IMR-90 (cell line): ENCODE results near the gene DOCK2. TPM values are rescaled to one million over a fixed set of nuclear protein-coding genes. Genes with fewer than 3 reads are reported as not detected.

Experiments
- ATAC-seq: fragments of 200-7000 bp; cut with Tn5 transposase; 2 replicates; pipeline ENCODE4 v1.9.1; 2020; ENCODE audit warnings: low read depth, mild to moderate bottlenecking, moderate library complexity
- BruUV-seq: library from RNA; stranded (reverse); fragments of 400-500 nt; replicated peaks from 2 replicates; lab custom pipeline; 2021; lab: Mats Ljungman, UMichigan
- CTCF ChIA-PET: fragments of 300-600 bp; formaldehyde crosslinking; extraction: SDS; loops from one replicate; lab custom pipeline; 2021; ENCODE audit warnings: antibody characterized with exemption; lab: Yijun Ruan, JAX
- POLR2A ChIA-PET: fragments of 300-600 bp; sonication (Branson Sonifier 250); formaldehyde crosslinking; loops from one replicate; lab custom pipeline; 2022; ENCODE audit warnings: antibody characterized with exemption; ENCODE audit not compliant: unreplicated experiment; lab: Charles Lee
- DNase-seq: peaks from one replicate; pipeline ENCODE4 v3.0.0; 2013
- H2AFZ ChIP-seq: replicated peaks from 2 replicates; pipeline ENCODE3; 2013; ENCODE audit warnings: low read length, mild to moderate bottlenecking; ENCODE audit not compliant: poor library complexity
- H2AK5ac ChIP-seq: 2 replicates; pipeline ENCODE4 v1.6.1; 2013; ENCODE audit warnings: low read depth, low read length, inconsistent platforms
- H2AK9ac ChIP-seq: replicated peaks from 2 replicates; pipeline ENCODE3; 2013; ENCODE audit warnings: mild to moderate bottlenecking, low read depth, low read length, moderate library complexity; ENCODE audit not compliant: poor library complexity
- H2BK120ac ChIP-seq: 2 replicates; pipeline ENCODE4 v1.6.1; 2013; ENCODE audit warnings: low read depth, low read length, inconsistent platforms
- H2BK15ac ChIP-seq: 3 replicates; pipeline ENCODE4 v1.6.1; 2013; ENCODE audit warnings: low read depth, low read length, inconsistent platforms
- H2BK20ac ChIP-seq: 2 replicates; pipeline ENCODE4 v1.6.1; 2013; ENCODE audit warnings: low read depth, mild to moderate bottlenecking, inconsistent platforms, low read length, moderate library complexity
- H2BK5ac ChIP-seq: 2 replicates; pipeline ENCODE4 v1.6.1; 2013; ENCODE audit warnings: mild to moderate bottlenecking, low read depth, low read length, inconsistent platforms; ENCODE audit not compliant: poor library complexity, severe bottlenecking
- H3K14ac ChIP-seq: replicated peaks from 2 replicates; pipeline ENCODE4 v1.6.1; 2013; ENCODE audit warnings: low read depth, low read length, inconsistent platforms
- H3K18ac ChIP-seq: 2 replicates; pipeline ENCODE4 v1.6.1; 2013; ENCODE audit warnings: low read depth, low read length, control low read depth
- H3K23ac ChIP-seq: 2 replicates; pipeline ENCODE4 v1.6.1; 2013; ENCODE audit warnings: low read depth, low read length, inconsistent platforms
- H3K27ac ChIP-seq: 2 replicates; pipeline ENCODE4 v1.5.1; 2013; ENCODE audit warnings: mild to moderate bottlenecking, control low read depth, low read length; ENCODE audit not compliant: insufficient read depth
- H3K27me3 ChIP-seq: 2 replicates; pipeline ENCODE4 v1.6.1; 2013; ENCODE audit warnings: low read length; ENCODE audit not compliant: control insufficient read depth, insufficient read depth
- H3K36me3 ChIP-seq: 2 replicates; pipeline ENCODE4 v1.6.1; 2013; ENCODE audit warnings: low read length, mixed read lengths; ENCODE audit not compliant: control insufficient read depth, insufficient read depth
- H3K4ac ChIP-seq: 2 replicates; pipeline ENCODE4 v1.6.1; 2013; ENCODE audit warnings: low read depth, low read length, inconsistent platforms
- H3K4me1 ChIP-seq: 2 replicates; pipeline ENCODE4 v1.6.1; 2013; ENCODE audit warnings: low read length, mixed read lengths; ENCODE audit not compliant: control insufficient read depth, insufficient read depth
- H3K4me2 ChIP-seq: 2 replicates; pipeline ENCODE4 v1.6.1; 2013; ENCODE audit warnings: low read depth, mild to moderate bottlenecking, control low read depth, low read length, moderate library complexity
- H3K4me3 ChIP-seq: 2 replicates; pipeline ENCODE4 v1.5.1; 2013; ENCODE audit warnings: low read depth, mild to moderate bottlenecking, control low read depth, low read length, moderate library complexity; ENCODE audit not compliant: insufficient read depth
- H3K56ac ChIP-seq: 2 replicates; pipeline ENCODE4 v1.6.1; 2013; ENCODE audit warnings: low read length, inconsistent platforms; ENCODE audit not compliant: insufficient read depth; ENCODE audit errors: extremely low read depth
- H3K79me1 ChIP-seq, 2 experiments: 2 replicates each; pipeline ENCODE4 v1.6.1; 2013; ENCODE audit warnings: low read length in 2 of 2, inconsistent platforms in 1 of 2, low read depth in 1 of 2
- H3K9ac ChIP-seq: 2 replicates; pipeline ENCODE4 v1.6.1; 2013; ENCODE audit warnings: low read depth, low read length, control low read depth
- H3K9me1 ChIP-seq: 2 replicates; pipeline ENCODE4 v1.6.1; 2013; ENCODE audit warnings: low read length, inconsistent platforms; ENCODE audit not compliant: insufficient read depth
- H3K9me3 ChIP-seq: 2 replicates; pipeline ENCODE4 v1.6.1; 2013; ENCODE audit warnings: low read length; ENCODE audit not compliant: control insufficient read depth, insufficient read depth
- H4K20me1 ChIP-seq: 2 replicates; pipeline ENCODE4 v1.6.1; 2013; ENCODE audit warnings: low read length, inconsistent platforms; ENCODE audit not compliant: insufficient read depth
- H4K5ac ChIP-seq: 2 replicates; pipeline ENCODE4 v1.6.1; 2013; ENCODE audit warnings: mild to moderate bottlenecking, low read depth, low read length, control low read depth
- H4K8ac ChIP-seq, 2 experiments: 2 replicates each; pipeline ENCODE4 v1.6.1; 2013; ENCODE audit warnings: low read depth in 2 of 2, low read length in 2 of 2, control low read depth in 1 of 2, inconsistent platforms in 1 of 2
- H4K91ac ChIP-seq: 2 replicates; pipeline ENCODE4 v1.6.1; 2013; ENCODE audit warnings: low read depth, low read length, inconsistent platforms; ENCODE audit not compliant: insufficient read depth
- BHLHE40 ChIP-seq: fragments of 150-350 bp; IDR thresholded peaks from 2 replicates; pipeline ENCODE4 v1.6.1; 2016; ENCODE audit warnings: mild to moderate bottlenecking, low read depth, low read length
- CEBPB ChIP-seq: IDR thresholded peaks from 2 replicates; pipeline ENCODE4 v1.6.1; 2012; ENCODE audit warnings: low read depth, low read length, improper control_type of control experiment
- CHD1 ChIP-seq: IDR thresholded peaks from 2 replicates; pipeline ENCODE4 v1.6.1; 2012; ENCODE audit warnings: low read depth, low read length, improper control_type of control experiment
- ELK1 ChIP-seq: fragments of 150-350 bp; IDR thresholded peaks from 2 replicates; pipeline ENCODE4 v1.6.1; 2016; ENCODE audit warnings: low read depth, mild to moderate bottlenecking, low read length, moderate library complexity, borderline replicate concordance
- FOS ChIP-seq: fragments of 150-350 bp; IDR thresholded peaks from 2 replicates; pipeline ENCODE4 v1.6.1; 2016; ENCODE audit warnings: low read depth, low read length
- MAFK ChIP-seq: IDR thresholded peaks from 2 replicates; pipeline ENCODE4 v1.6.1; 2012; ENCODE audit warnings: low read depth, low read length, improper control_type of control experiment
- MAZ ChIP-seq: IDR thresholded peaks from 2 replicates; pipeline ENCODE4 v1.6.1; 2012; ENCODE audit warnings: low read depth, mild to moderate bottlenecking, low read length, improper control_type of control experiment, moderate library complexity, borderline replicate concordance
- MXI1 ChIP-seq: IDR thresholded peaks from 2 replicates; pipeline ENCODE4 v1.6.1; 2012; ENCODE audit warnings: low read depth, mild to moderate bottlenecking, low read length, moderate library complexity, borderline replicate concordance
- NFE2L2 ChIP-seq: fragments of 150-350 bp; IDR thresholded peaks from 2 replicates; pipeline ENCODE4 v1.6.1; 2016; ENCODE audit warnings: low read depth, mild to moderate bottlenecking, low read length
- POLR2A ChIP-seq: IDR thresholded peaks from 2 replicates; pipeline ENCODE4 v1.6.1; 2012; ENCODE audit warnings: mild to moderate bottlenecking, low read depth, low read length
- RAD21 ChIP-seq: IDR thresholded peaks from 2 replicates; pipeline ENCODE4 v1.6.1; 2012; ENCODE audit warnings: low read length, improper control_type of control experiment
- RCOR1 ChIP-seq: IDR thresholded peaks from 2 replicates; pipeline ENCODE4 v1.6.1; 2012; ENCODE audit warnings: mild to moderate bottlenecking, low read length, improper control_type of control experiment; ENCODE audit not compliant: insufficient replicate concordance
- RFX5 ChIP-seq: IDR thresholded peaks from 2 replicates; pipeline ENCODE4 v1.8.0; 2012; ENCODE audit warnings: low read depth, mild to moderate bottlenecking, low read length, moderate library complexity
- SMC3 ChIP-seq: fragments of 150-350 bp; IDR thresholded peaks from 2 replicates; pipeline ENCODE4 v1.6.1; 2016; ENCODE audit warnings: low read depth, mild to moderate bottlenecking, antibody characterized with exemption, low read length, moderate library complexity
- WGBS, 2 experiments: methylation state at CpG; one replicate each; pipeline versions ENCODE4 v1.1.5 to v1.1.7; 2013; ENCODE audit warnings: missing lambda C conversion rate in 2 of 2; ENCODE audit not compliant: insufficient read length in 1 of 2; ENCODE audit errors: extremely low coverage in 2 of 2; 5-methylcytosine and 5-hydroxymethylcytosine counted together
- dilution Hi-C: fragments of 300-500 bp; cut with HindIII; formaldehyde crosslinking; loops from one replicate; pipeline ENCODE4 v1.14.3; 2018; ENCODE audit warnings: low sequenced_read_pairs; ENCODE audit not compliant: unreplicated experiment
- in situ Hi-C: fragments of 300-500 bp; cut with MboI; formaldehyde crosslinking; loops from 3 replicates; pipeline ENCODE4 v1.14.3; 2019; ENCODE audit warnings: low sequenced_read_pairs, inconsistent platforms, mixed read lengths
- intact Hi-C: fragments of 100-400 bp; cut with micrococcal nuclease; formaldehyde crosslinking; loops from 2 replicates; pipeline ENCODE4 v1.10.0; 2022
- polyA plus RNA-seq, 3 experiments: library from polyadenylated mRNA; depleted of rRNA; stranded (reverse); fragments of >200 nt; gene quantifications; 2 replicates each; pipeline ENCODE4 v1.2.3, GENCODE V29; 2012; ENCODE audit warnings: low replicate concordance in 1 of 3
- total RNA-seq: library from RNA; depleted of rRNA; stranded (reverse); fragments of >200 nt; gene quantifications from 2 replicates; pipeline ENCODE4 v1.2.3, GENCODE V29; 2012
- TF ChIP-seq, protein P1 (sequence below): conservative IDR thresholded peaks from 2 replicates; pipeline ENCODE4 v1.5.1; 2012; ENCODE audit warnings: mild to moderate bottlenecking, low read depth, low read length, improper control_type of control experiment
- TF ChIP-seq, protein P2 (sequence below): fragments of 150-350 bp; IDR thresholded peaks from 2 replicates; pipeline ENCODE4 v1.6.1; 2017; ENCODE audit warnings: mild to moderate bottlenecking, antibody characterized with exemption, low read length, low read depth

The DOCK2 gene
- total and polyA plus RNA-seq, 2 of the 4 experiments (the other 2 are of a cell fraction) = 0.72 to 3.0 TPM

DNA sequence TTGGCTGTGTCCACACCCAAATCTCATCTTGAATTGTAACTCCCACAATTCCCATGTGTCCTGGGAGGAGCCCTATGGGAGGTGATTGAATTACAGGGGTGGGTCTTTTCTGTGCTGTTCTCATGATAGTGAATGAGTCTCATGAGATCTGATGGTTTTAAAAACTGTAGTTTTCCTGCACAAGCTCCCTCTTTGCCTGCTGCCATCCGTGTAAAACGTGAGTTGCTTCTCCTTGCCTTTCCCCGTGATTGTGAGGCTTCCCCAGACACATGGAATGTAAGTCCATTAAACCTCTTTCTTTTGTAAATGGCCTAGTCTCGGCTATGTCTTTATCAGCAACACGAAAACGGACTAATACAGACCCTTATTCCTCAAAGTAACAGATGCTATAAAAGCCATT lies 94.1 kb downstream of the DOCK2 start:
- Histone ChIP-seq H3K18ac (no peak overlapping the region), H3K14ac (no peak overlapping the region), H3K79me1 (no peaks in the 10 kb centered on the region), H2AFZ (no peak overlapping the region), H3K4ac (no peak overlapping the region), H3K56ac (no peak overlapping the region), H2BK20ac (no peak overlapping the region), H3K4me1 (no peaks in the 10 kb centered on the region), H4K5ac (no peak overlapping the region), H2BK15ac (no peak overlapping the region), H2AK9ac (no peak overlapping the region), H3K36me3 (no peaks in the 10 kb centered on the region), H2BK120ac (no peak overlapping the region), H3K27ac (no peak overlapping the region), H2BK5ac (no peak overlapping the region), H4K20me1 (no peaks in the 10 kb centered on the region), H3K4me2 (no peak overlapping the region), H3K9me3 (no peaks in the 10 kb centered on the region), H2AK5ac (no peak overlapping the region), H3K9me1 (no peaks in the 10 kb centered on the region; the same call in 1 of the 2 replicates), H4K91ac (no peak overlapping the region), H3K9ac (no peak overlapping the region), H3K23ac (no peak overlapping the region), H3K4me3 (no peak overlapping the region), H3K27me3 (no peaks in the 10 kb centered on the region), H4K8ac (no peak overlapping the region)
- ATAC-seq (no peak), DNase-seq (no peak)
- WGBS, 2 experiments = 100% methylated on average over 1 of the region's 6 CpGs; no CpG with 5 or more reads in 1 of the 2 experiments
- no peak for TF ChIP-seq MAZ
- no peak for TF ChIP-seq BHLHE40
- no peak for TF ChIP-seq CEBPB
- TF ChIP-seq, protein P1, sequence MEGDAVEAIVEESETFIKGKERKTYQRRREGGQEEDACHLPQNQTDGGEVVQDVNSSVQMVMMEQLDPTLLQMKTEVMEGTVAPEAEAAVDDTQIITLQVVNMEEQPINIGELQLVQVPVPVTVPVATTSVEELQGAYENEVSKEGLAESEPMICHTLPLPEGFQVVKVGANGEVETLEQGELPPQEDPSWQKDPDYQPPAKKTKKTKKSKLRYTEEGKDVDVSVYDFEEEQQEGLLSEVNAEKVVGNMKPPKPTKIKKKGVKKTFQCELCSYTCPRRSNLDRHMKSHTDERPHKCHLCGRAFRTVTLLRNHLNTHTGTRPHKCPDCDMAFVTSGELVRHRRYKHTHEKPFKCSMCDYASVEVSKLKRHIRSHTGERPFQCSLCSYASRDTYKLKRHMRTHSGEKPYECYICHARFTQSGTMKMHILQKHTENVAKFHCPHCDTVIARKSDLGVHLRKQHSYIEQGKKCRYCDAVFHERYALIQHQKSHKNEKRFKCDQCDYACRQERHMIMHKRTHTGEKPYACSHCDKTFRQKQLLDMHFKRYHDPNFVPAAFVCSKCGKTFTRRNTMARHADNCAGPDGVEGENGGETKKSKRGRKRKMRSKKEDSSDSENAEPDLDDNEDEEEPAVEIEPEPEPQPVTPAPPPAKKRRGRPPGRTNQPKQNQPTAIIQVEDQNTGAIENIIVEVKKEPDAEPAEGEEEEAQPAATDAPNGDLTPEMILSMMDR = no peak
- no peak for TF ChIP-seq POLR2A
- TF ChIP-seq FOS = no peak
- TF ChIP-seq RFX5 = no peak
- no peak for TF ChIP-seq RAD21
- TF ChIP-seq SMC3 = no peak
- TF ChIP-seq, protein P2, sequence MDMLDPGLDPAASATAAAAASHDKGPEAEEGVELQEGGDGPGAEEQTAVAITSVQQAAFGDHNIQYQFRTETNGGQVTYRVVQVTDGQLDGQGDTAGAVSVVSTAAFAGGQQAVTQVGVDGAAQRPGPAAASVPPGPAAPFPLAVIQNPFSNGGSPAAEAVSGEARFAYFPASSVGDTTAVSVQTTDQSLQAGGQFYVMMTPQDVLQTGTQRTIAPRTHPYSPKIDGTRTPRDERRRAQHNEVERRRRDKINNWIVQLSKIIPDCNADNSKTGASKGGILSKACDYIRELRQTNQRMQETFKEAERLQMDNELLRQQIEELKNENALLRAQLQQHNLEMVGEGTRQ = no peak
- no peak for TF ChIP-seq NFE2L2
- no peak for TF ChIP-seq ELK1
- TF ChIP-seq MAFK = no peak
- no peak for TF ChIP-seq CHD1
- no peak for TF ChIP-seq MXI1
- TF ChIP-seq RCOR1 = no peak
- no TSS peak for BruUV-seq
- intact Hi-C loops = no loop called here
- in situ Hi-C loops = no loop called here
- dilution Hi-C loops = no loop called here
- CTCF ChIA-PET = no interaction called here
- POLR2A ChIA-PET = no interaction called here
